Measurements from ENCODE around the gene GNAL. TPM values are rescaled to one million over a fixed set of nuclear protein-coding genes. Genes with fewer than 3 reads are reported as not detected.
A peak's percentile ranks its signal among the peaks of the same experiment; 100 is the strongest.

The GNAL gene
- total RNA-seq, 1 donor from 2014 or later: 1.3 TPM

DNA sequence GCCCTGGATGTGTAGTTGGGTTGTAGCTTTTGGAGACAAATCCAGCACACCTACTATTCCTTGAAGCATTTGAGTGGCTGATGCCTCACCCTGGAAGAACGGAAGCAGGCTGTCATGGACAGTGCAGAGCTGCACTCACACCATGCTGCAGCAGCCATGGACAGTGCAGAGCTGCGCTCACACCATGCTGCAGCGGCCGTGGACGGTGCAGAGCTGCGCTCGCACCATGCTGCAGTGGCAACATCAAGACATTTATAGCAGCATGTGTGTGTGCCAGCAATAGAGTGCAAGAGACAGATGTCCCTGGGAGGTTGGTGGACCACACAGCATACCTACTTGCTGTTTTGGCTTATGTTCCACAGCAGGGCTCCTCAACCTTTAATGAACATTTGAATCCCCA is 30.6 kb downstream of the GNAL start:
- no peak for DNase-seq (ENCODE audit: low spot score)
- no peak for ATAC-seq

GRCh38 chr18:11721720-11722119 is 32.7 kb downstream of the GNAL start:
- DNase-seq (ENCODE audit: low spot score): no peak
- ATAC-seq: no peak

DNA sequence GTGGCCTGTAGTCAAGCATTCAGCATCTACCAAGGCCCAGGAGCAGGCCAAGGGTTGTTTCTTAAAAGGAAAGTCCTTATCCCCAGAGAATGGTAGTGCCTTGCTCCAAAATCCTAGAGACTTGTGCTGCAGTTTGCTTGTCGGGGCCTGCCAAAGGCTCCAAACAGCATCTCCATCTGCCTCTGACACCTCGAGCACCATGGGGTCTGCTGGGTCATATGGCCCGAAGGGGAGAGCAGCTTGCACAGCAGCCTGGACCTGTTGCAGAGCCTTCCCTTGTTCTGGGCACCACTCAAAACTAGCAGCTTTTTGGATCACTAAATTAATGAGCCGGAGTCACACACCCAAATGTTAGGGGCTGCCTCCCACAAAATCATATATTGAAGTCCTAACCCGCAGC is 35.7 kb downstream of the GNAL start:
- DNase-seq (ENCODE audit: low spot score) (no peak), ATAC-seq (no peak)

GRCh38 chr18:11726556-11726955 is 37.5 kb downstream of the GNAL start:
- DNase-seq (ENCODE audit: low spot score) (no peak), ATAC-seq (no peak)

DNA sequence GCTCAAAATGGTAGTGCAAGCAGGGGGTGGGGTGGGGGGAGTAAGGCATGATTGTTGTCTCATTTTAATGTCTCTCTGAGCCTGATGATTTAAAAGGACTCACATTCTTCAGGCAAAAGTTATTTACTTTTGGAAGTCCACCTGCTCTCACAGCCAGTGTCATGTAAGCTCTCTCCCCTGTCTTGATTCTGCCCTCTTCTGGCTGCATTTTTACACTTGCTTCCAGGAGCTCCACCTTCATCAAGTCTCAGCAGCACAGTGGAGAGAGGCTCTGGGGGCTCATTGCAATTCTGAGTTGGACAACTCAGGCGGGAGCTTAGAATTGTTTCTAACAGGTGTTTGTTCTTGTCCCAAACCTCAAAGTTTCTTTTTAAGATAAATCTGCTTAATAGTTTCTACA is 39.2 kb downstream of the GNAL start:
- no peak for DNase-seq (ENCODE audit: low spot score)
- ATAC-seq: peak; percentile 32

DNA sequence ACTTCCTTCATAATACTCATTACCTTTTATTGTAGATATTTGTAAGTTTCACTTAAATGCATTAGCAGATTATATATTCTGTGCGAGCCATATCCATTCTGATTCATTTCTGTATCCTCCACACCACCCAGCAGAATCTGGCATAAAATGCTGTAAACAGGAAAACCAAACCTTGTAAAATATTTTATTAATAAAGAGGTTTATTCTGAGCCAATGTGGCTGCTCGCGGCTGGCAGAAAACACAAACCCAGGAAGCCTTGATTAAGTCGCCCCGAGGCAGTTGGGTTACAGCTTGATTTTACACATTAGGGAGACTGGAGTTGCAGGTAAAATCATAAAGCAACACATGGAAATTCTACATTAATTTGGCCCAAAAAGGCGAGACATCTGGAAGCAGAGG is 40.5 kb downstream of the GNAL start:
- no peak for ATAC-seq

DNA sequence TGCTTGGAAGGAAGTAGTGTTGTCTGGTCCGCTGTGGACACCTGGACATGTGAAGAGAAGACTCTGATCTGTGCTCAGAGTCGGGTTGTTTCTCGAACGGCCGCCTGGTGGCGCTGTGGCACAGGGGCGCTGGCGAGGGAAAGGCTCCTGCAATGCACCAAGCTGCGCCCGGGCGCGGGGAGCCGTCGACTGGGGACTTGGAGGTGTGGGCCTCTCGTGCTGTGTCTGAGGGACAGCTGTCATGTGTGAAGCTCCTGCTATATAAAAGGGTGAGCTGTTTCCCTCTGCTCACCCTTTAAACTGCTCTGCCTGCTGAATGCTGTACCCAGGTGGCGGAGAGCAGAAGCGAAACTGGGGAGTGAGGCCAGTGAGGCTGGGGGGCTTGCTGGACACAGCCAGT is 44.0 kb downstream of the GNAL start:
- DNase-seq (ENCODE audit: low spot score): peak; percentile 77
- peak; percentile 100 for ATAC-seq

More for the DNA sequence above, 40.5 kb downstream of the GNAL start:
- no peak for DNase-seq (ENCODE audit: low spot score)

DNA sequence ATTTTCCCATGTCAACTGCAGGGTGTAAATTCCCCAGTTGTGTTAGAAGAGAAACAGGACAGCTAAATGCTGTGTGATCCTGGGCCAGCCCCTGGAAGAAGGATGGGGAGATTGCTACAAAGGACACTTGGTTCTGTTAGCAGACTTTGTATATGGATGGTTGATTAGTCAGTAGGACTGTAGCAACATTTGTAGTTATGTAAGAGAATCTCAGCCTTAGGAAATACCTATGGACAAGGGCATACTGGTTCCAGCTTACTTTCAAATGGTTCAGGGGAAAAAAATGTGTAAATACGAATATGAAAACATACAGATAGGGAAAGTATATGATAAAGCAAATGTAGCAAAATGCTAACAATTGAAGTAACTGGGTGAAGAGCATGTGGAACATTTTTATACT is 47.6 kb downstream of the GNAL start:
- DNase-seq (ENCODE audit: low spot score) (no peak), ATAC-seq (no peak)

DNA sequence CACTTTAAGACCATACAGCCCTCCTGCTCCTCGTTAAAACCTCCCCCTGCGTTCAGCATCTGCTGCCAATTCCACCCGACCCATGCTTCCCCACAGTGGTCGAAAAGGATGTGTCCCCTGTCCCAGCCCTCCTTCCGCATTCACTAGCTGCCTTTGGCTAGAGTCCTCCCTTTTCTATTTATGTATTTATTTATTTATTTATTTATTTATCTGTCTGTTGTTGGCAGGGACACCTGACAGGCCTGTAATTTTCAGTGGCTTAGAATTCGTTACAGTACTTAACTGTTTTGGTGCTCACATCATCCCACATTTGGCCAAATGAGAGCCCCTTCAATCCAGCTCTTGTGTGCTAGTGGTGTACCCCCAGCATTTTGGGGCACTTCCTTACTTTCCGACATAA is 50.8 kb downstream of the GNAL start:
- no peak for ATAC-seq
- DNase-seq (ENCODE audit: low spot score): no peak

- no peak for DNase-seq (ENCODE audit: low spot score)
- no peak for ATAC-seq
These were observed 51.4 kb downstream of the GNAL start for GRCh38 chr18:11740461-11740860.

GRCh38 chr18:11741505-11742145 is 52.6 kb downstream of the GNAL start:
- peak; percentile 63 for ATAC-seq
- no peak for DNase-seq (ENCODE audit: low spot score)

GRCh38 chr18:11745521-11745920 is 56.5 kb downstream of the GNAL start:
- ATAC-seq: no peak

DNA sequence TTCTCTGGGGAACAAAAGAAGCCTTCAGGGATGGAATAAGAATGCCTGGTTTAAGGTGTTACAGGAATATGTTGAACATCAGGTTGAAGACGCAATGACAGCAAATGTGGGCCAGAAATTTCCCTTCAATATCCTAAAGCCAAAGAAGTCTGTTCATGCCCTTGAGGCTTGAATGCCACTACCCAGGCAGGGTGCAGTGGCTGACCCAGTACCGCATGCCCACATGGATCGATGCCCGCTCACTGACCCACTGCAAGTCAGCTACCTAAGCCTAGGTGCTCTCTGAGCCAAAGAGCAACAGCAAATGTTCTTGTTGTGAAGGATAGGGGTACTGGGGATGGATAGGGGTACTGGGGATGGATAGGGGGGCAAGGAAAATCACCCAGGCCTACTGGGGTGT is 58.2 kb downstream of the GNAL start:
- DNase-seq (ENCODE audit: low spot score) (no peak), ATAC-seq (no peak)

More at GRCh38 chr18:11745521-11745920, 56.5 kb downstream of the GNAL start:
- no peak for DNase-seq (ENCODE audit: low spot score)

GRCh38 chr18:11747731-11748130 is 58.7 kb downstream of the GNAL start:
- ATAC-seq (no peak), DNase-seq (ENCODE audit: low spot score) (no peak)

- ATAC-seq (no peak), DNase-seq (ENCODE audit: low spot score) (no peak)
These were observed 60.2 kb downstream of the GNAL start for GRCh38 chr18:11749305-11749704.

DNA sequence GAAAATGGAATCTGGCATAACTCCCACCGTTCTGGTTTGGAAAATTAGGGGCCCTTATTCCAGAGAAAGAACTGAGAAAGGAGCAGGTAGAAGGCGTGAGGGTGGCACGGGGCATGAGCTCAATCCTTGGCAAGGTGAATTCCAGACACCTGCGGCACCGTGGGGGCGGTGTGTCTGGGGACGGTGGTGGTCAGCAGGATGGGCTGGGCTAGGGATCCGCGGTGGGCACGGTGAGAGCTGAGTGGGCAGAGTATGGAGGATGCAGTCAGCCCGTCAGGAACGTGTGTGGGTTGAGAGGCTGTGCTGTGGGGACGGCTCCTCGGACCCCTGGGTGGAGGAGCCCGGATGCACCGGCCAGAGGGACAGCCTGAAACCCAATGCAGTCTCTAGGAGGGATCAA is 61.1 kb downstream of the GNAL start:
- ATAC-seq: no peak

GRCh38 chr18:11750581-11751310 is 61.7 kb downstream of the GNAL start:
- no peak for DNase-seq (ENCODE audit: low spot score)

More for the DNA sequence above, 61.1 kb downstream of the GNAL start:
- DNase-seq (ENCODE audit: low spot score): no peak

GRCh38 chr18:11751341-11752115 is 62.5 kb downstream of the GNAL start:
- ATAC-seq: no peak
- DNase-seq (ENCODE audit: low spot score): no peak

More at GRCh38 chr18:11750581-11751310, 61.7 kb downstream of the GNAL start:
- ATAC-seq: no peak

GRCh38 chr18:11752116-11752911 is 63.2 kb downstream of the GNAL start:
- ATAC-seq (peak; percentile 43), DNase-seq (ENCODE audit: low spot score) (no peak)

GRCh38 chr18:11754979-11755378 is 65.9 kb downstream of the GNAL start:
- ATAC-seq (no peak), DNase-seq (ENCODE audit: low spot score) (no peak)

GRCh38 chr18:11757084-11757590 is 68.1 kb downstream of the GNAL start:
- ATAC-seq: no peak
- no peak for DNase-seq (ENCODE audit: low spot score)
